Natural killer cell (primary cell): Measurements from ENCODE around the gene HTR2A. TPM values are rescaled to one million over a fixed set of nuclear protein-coding genes. Genes with fewer than 3 reads are reported as not detected.

Source experiments
- total RNA-seq, 4 donors: library from RNA; stranded (reverse); fragments of 120-200 nt in 1 of 4; gene quantifications; one replicate each; pipeline versions ENCODE4 v1.2.3 to v1.2.4, GENCODE V29; 2013 to 2022

HTR2A gene
- total RNA-seq, 3 donors from 2014 or later (not counting 1 experiment from before 2014, with no cell fraction given) = not detected

Other genes with a start within 250 kb of the HTR2A start
- 10 to 100 TPM; 12.9 to 18.5 (median 14.3) TPM for gene ESD, start 99.9 kb downstream of the HTR2A start, total RNA-seq